GM10847 (cell line): ENCODE results near the gene DVL2.

Source experiments
- POLR2A ChIP-seq: IDR thresholded peaks from 2 replicates; pipeline ENCODE4 v1.6.1; 2011; ENCODE audit not compliant: insufficient read length; ENCODE audit errors: extremely low read depth

Gene DVL2

DNA sequence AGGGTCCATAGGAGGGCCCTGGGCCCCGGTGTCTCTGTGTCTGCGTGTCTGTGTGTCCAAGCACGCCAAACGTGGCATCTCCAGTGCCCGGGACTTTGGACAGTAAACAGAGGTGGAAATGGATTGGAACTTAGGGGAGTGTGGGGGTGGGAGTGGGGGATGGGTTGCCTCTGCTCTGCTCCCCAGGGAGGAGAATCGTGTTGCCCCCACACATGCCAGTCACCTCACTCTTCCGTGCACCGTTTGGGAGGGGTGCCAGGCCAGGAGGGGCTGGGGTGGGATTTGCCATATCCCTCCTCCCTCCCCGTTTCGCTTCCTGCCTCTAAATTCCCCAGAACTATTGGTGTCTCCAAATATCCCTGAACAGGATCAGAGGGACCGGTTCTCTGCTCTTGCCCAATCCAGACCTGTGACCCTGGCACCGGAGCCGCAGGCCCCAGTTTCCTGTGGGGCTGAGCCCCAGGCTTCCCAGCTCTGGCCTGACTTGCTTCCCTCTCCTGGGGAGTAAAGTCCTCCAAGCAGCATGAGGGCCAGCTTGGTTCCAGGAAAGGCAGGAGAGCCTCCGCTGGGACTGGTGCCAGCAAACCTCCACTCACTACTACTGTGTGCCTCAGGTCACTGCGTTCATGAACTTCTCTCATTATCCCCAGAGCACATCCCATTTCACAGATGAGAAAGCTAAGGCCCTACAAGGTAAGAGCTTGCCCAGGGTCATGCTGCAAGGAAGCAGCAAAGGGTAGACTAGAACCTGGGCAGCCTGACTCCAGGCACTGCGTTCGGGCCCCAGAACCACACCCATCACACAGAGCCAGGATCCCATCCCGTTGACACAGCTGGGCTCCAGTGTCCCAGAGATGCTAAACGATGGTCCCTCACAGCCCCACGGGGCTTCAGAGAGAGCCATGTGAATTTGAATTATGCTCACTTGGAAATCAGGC, 54.7 kb downstream of the DVL2 start, which contains the start of gene ASGR1:
ASGR1 (minus strand) TSS at position 54 of the 938 bp plus-strand sequence. CDS start 807 bp downstream, outside the sequence.
- no peak for TF ChIP-seq POLR2A

DNA sequence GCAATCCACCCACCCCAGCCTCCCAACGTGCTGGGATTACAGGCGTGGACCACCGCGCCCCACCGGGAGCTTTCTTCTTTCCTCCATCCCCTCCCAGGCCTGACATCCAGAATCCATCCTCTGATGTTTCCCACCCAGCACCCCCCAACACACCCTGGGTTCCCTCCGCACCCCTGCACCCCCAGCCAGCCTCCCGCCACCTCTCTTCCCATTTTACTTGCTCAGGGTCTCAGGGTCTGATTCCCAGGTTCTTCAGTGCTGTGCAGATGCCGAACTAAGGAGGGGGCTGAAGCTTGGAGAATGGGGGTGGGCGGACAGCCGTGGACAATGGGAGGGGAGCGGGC, 55.4 kb downstream of the DVL2 start:
- no peak for TF ChIP-seq POLR2A

DNA sequence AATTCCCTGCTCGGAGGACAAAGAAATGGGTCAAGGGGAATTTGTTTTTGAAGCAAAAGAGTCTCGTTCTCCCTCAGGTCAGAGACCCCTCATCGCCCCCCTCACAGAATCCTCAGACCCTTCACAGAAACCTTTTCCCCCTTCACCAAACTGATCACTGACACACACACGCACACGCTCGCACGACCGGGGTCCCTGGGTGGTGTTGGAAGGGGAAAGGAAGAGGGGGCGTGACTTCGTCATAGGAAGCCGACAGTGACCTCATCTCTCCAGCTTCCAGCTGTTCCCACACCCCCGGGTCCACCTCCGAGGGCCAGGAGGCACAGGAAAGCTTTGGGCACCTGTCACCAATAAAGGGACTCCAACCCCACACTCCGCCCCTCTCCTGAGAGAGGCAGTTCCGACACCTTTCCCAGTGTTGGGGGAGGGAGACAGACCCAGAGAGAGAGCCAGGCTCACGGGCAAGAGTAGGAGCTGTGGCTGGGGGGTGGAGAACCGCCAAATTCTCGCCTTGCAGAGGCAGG, 56.3 kb downstream of the DVL2 start:
- no peak for TF ChIP-seq POLR2A

DNA sequence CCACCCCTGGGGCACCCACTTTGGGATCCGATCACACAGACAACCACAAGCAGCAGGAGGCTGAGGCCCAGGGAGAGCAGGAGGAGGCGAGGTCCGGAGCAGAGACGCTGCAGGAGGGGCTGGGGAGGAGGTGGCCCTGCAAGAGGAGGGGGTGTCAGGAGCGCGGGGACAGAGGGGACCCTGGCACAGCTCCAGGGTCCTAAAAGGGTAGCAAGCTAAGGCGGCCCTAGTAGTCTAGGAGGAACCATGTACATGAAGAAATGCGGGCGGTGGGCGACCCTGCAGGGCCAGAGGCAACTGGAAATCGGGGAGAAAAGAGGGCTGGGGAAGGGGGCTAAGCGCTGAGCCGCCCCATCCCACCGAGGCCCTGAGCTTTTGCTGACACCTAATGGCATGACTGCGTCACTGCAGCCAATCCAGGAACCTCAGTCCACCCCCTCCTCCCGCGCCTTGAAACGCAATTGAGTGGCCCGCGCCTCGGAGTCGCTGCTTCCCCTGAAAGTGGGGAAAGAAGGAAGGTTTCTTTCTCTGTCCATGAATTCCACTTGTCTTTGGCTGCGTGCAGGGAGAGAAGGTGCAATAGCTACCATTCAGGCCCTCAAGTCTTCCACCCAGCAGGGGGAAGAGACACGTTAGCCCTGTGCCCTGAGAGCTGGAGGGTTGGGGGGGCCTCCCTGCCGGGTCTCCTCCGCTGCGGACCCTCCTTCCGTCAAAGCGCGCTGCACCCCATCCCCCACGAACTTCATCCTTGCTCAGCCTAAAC, 56.9 kb downstream of the DVL2 start:
- TF ChIP-seq POLR2A, result no peak

DNA sequence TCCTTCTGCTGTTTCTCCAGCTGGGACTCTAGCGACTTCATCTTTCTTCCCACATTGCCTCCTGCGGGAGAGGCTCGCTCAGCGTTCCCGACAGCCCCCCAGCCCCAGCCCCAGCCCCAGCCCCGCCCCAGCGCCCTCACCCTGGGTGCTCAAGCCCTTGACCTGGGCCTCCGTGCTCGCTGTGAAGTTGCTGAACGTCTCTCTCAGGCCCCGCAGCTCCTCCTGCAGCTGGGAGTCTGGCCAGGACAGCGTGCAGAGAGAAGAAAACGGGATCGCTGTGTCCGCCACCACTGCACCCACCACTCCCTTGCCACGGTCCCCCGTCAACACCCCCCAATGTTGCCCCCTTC, 57.5 kb downstream of the DVL2 start:
- TF ChIP-seq POLR2A, result no peak

DNA sequence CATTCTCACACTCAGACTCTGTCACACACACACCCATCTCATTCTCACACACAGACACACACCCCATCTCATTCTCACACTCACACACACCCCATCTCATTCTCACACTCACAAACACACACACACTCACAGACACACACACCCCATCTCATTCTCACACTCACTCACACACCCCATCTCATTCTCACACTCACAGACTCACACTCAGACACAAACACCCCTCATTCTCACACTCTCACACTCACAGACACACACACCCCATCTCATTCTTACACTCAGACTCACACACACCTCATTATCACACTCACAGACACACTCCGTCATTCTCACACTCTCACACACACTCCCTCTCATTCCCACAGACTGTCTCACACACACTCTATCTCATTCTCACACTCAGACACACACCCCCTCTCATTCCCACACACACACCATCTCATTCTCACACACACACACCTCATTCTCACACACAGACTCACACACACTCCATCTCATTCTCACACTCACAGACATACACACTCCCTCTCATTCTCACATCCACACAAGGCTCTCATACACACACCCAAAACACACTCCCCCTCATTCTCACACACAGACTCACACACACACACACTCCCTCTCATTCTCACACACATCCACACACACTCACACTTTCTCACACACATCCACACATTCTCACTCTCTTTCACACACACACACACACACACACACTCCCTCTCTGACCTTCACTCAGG, 58.0 kb downstream of the DVL2 start:
- no peak for TF ChIP-seq POLR2A
